ENCODE results near the gene AHRR.

The AHRR gene

GRCh38 chr5:375336-375920, 53.9 kb downstream of the AHRR start:
- Histone ChIP-seq H3K4me3 (ENCODE audit: low read depth, low read length, poor library complexity, severe bottlenecking) (no peak overlapping the region), H3F3A (ENCODE audit: insufficient read depth, low read length) (no peaks in the 10 kb centered on the region), H3K4me2 (ENCODE audit: low read length) (peak overlapping the region; percentile 67; the same call in 1 of the 2 replicates), H3K36me3 (ENCODE audit: insufficient read depth, low read length) (no peaks in the 10 kb centered on the region), H3K79me2 (ENCODE audit: insufficient read depth, low read length) (no peaks in the 10 kb centered on the region), H3K9ac (ENCODE audit: low read length) (peak overlapping the region; percentile 67; the same call in 1 of the 2 replicates), H3K9me3 (ENCODE audit: low read length) (no peaks in the 10 kb centered on the region), H4K20me1 (ENCODE audit: insufficient read depth, low read length) (no peaks in the 10 kb centered on the region), H3K27ac (ENCODE audit: low read depth, low read length, poor library complexity, severe bottlenecking) (peak overlapping the region; percentile 80), H3K27me3 (ENCODE audit: insufficient read depth, low read length) (no peaks in the 10 kb centered on the region), H3K4me1 (ENCODE audit: insufficient read depth, low read length, severe bottlenecking) (peaks cover 90% of the 10 kb centered on the region), H2AFZ (ENCODE audit: low read length) (no peak overlapping the region), H3K9me2 (ENCODE audit: low read depth, low read length) (no peaks in the 10 kb centered on the region)
- TF ChIP-seq CTCF (IDR thresholded peaks at IDR 0.05; ENCODE audit: low read length) = no peak
- TF ChIP-seq EZH2 (IDR thresholded peaks at IDR 0.05; ENCODE audit: borderline replicate concordance, low read length) = no peak

- no peak overlapping the region for H3K4me3 ChIP-seq (ENCODE audit: low read depth, low read length, poor library complexity, severe bottlenecking)
- peak overlapping the region; percentile 67; the same call in 1 of the 2 replicates for H3K9ac ChIP-seq (ENCODE audit: low read length)
- H3K4me2 ChIP-seq (ENCODE audit: low read length) = no peak overlapping the region; the same call in 1 of the 2 replicates
- no peaks in the 10 kb centered on the region for H3K9me2 ChIP-seq (ENCODE audit: low read depth, low read length)
- no peaks in the 10 kb centered on the region for H3K9me3 ChIP-seq (ENCODE audit: low read length)
- no peaks in the 10 kb centered on the region for H3F3A ChIP-seq (ENCODE audit: insufficient read depth, low read length)
- no peaks in the 10 kb centered on the region for H3K79me2 ChIP-seq (ENCODE audit: insufficient read depth, low read length)
- H3K27ac ChIP-seq (ENCODE audit: low read depth, low read length, poor library complexity, severe bottlenecking) = peak overlapping the region; percentile 80
- H3K36me3 ChIP-seq (ENCODE audit: insufficient read depth, low read length) = peaks cover 3% of the 10 kb centered on the region; the same call in 1 of the 2 replicates
- H3K4me1 ChIP-seq (ENCODE audit: insufficient read depth, low read length, severe bottlenecking) = peaks cover 82% of the 10 kb centered on the region
- no peaks in the 10 kb centered on the region for H3K27me3 ChIP-seq (ENCODE audit: insufficient read depth, low read length)
- no peak overlapping the region for H2AFZ ChIP-seq (ENCODE audit: low read length)
- TF ChIP-seq EZH2 (IDR thresholded peaks at IDR 0.05; ENCODE audit: borderline replicate concordance, low read length) (no peak), CTCF (IDR thresholded peaks at IDR 0.05; ENCODE audit: low read length) (no peak)
- no peaks in the 10 kb centered on the region for H4K20me1 ChIP-seq (ENCODE audit: insufficient read depth, low read length)
Measured at GRCh38 chr5:375921-376798, 54.6 kb downstream of the AHRR start.

GRCh38 chr5:376799-377325, 55.3 kb downstream of the AHRR start:
- Histone ChIP-seq H3K27me3 (ENCODE audit: insufficient read depth, low read length) (no peaks in the 10 kb centered on the region), H3K4me3 (ENCODE audit: low read depth, low read length, poor library complexity, severe bottlenecking) (no peak overlapping the region), H3K4me1 (ENCODE audit: insufficient read depth, low read length, severe bottlenecking) (peaks cover 75% of the 10 kb centered on the region), H3K9ac (ENCODE audit: low read length) (no peak overlapping the region; the same call in 1 of the 2 replicates), H3K79me2 (ENCODE audit: insufficient read depth, low read length) (no peaks in the 10 kb centered on the region), H3K4me2 (ENCODE audit: low read length) (no peak overlapping the region), H2AFZ (ENCODE audit: low read length) (no peak overlapping the region), H3K9me2 (ENCODE audit: low read depth, low read length) (no peaks in the 10 kb centered on the region), H3K27ac (ENCODE audit: low read depth, low read length, poor library complexity, severe bottlenecking) (peak overlapping the region; percentile 80), H3F3A (ENCODE audit: insufficient read depth, low read length) (no peaks in the 10 kb centered on the region), H3K36me3 (ENCODE audit: insufficient read depth, low read length) (peaks cover 4% of the 10 kb centered on the region; the same call in 1 of the 2 replicates), H3K9me3 (ENCODE audit: low read length) (0 out of 2 replicates have a peak, but pooled peaks cover 3% of the 10 kb centered on the region), H4K20me1 (ENCODE audit: insufficient read depth, low read length) (no peaks in the 10 kb centered on the region)
- TF ChIP-seq CTCF (IDR thresholded peaks at IDR 0.05; ENCODE audit: low read length) = no peak
- no peak for TF ChIP-seq EZH2 (IDR thresholded peaks at IDR 0.05; ENCODE audit: borderline replicate concordance, low read length)
